DND-41 (cell line): ENCODE measurements around the gene CYSRT1.

Experiments used
- ATAC-seq: fragments of 200-7000 bp; cut with Tn5 transposase; 3 replicates; pipeline ENCODE4 v1.9.1; 2021; ENCODE audit warnings: low read depth; ENCODE audit not compliant: insufficient read depth
- DNase-seq: peaks from one replicate; pipeline ENCODE4 v3.0.0-alpha.2; 2020
- H2AFZ ChIP-seq: 2 replicates; pipeline ENCODE4 v1.6.0; 2012; ENCODE audit warnings: low read depth, low read length
- H3K27ac ChIP-seq: 2 replicates; pipeline ENCODE4 v1.5.1; 2012; ENCODE audit warnings: low read length, inconsistent platforms
- H3K27me3 ChIP-seq: fragments of 200-600 bp; sonication (generic); 2 replicates; pipeline ENCODE4 v1.6.0; 2012; ENCODE audit warnings: low read length, mild to moderate bottlenecking, inconsistent platforms; ENCODE audit not compliant: insufficient read depth, poor library complexity
- H3K36me3 ChIP-seq: 2 replicates; pipeline ENCODE4 v1.5.1; 2012; ENCODE audit warnings: low read length, inconsistent platforms; ENCODE audit not compliant: insufficient read depth
- H3K4me1 ChIP-seq: 2 replicates; pipeline ENCODE4 v1.5.1; 2012; ENCODE audit warnings: mild to moderate bottlenecking, low read length; ENCODE audit not compliant: insufficient read depth
- H3K4me2 ChIP-seq: 2 replicates; pipeline ENCODE4 v1.6.0; 2012; ENCODE audit warnings: mild to moderate bottlenecking, moderate library complexity, low read length, inconsistent platforms; ENCODE audit not compliant: insufficient read depth
- H3K4me3 ChIP-seq, 2 experiments: fragments of 200-600 bp in 1 of 2; shearing (Covaris generic) in 1 of 2; 2 replicates each; pipeline ENCODE4 v1.5.1; 2012 to 2016; ENCODE audit warnings: inconsistent platforms in 2 of 2, low read length in 2 of 2, mild to moderate bottlenecking in 2 of 2, low read depth in 1 of 2, moderate library complexity in 1 of 2
- H3K79me2 ChIP-seq: 2 replicates; pipeline ENCODE4 v1.6.0; 2012; ENCODE audit warnings: low read length, inconsistent platforms; ENCODE audit not compliant: insufficient read depth
- H3K9ac ChIP-seq: 2 replicates; pipeline ENCODE4 v1.6.0; 2012; ENCODE audit warnings: low read depth, mild to moderate bottlenecking, inconsistent platforms, low read length, moderate library complexity
- H3K9me3 ChIP-seq: 2 replicates; pipeline ENCODE4 v1.5.1; 2012; ENCODE audit warnings: low read length, moderate library complexity, mild to moderate bottlenecking, inconsistent platforms; ENCODE audit not compliant: insufficient read depth, severe bottlenecking
- H4K20me1 ChIP-seq: 2 replicates; pipeline ENCODE4 v1.6.0; 2012; ENCODE audit warnings: low read length; ENCODE audit not compliant: insufficient read depth
- EZH2 ChIP-seq: IDR thresholded peaks from 3 replicates; pipeline ENCODE4 v1.6.1; 2012; ENCODE audit warnings: borderline replicate concordance, low read depth, mild to moderate bottlenecking, moderate library complexity, low read length, inconsistent platforms; ENCODE audit not compliant: severe bottlenecking
- TF ChIP-seq, protein P1 (sequence below): IDR thresholded peaks from 2 replicates; pipeline ENCODE4 v1.5.1; 2012; ENCODE audit warnings: borderline replicate concordance, low read length, moderate library complexity, mild to moderate bottlenecking; ENCODE audit not compliant: poor library complexity, severe bottlenecking; ENCODE audit errors: extremely low read depth

CYSRT1 gene

DNA sequence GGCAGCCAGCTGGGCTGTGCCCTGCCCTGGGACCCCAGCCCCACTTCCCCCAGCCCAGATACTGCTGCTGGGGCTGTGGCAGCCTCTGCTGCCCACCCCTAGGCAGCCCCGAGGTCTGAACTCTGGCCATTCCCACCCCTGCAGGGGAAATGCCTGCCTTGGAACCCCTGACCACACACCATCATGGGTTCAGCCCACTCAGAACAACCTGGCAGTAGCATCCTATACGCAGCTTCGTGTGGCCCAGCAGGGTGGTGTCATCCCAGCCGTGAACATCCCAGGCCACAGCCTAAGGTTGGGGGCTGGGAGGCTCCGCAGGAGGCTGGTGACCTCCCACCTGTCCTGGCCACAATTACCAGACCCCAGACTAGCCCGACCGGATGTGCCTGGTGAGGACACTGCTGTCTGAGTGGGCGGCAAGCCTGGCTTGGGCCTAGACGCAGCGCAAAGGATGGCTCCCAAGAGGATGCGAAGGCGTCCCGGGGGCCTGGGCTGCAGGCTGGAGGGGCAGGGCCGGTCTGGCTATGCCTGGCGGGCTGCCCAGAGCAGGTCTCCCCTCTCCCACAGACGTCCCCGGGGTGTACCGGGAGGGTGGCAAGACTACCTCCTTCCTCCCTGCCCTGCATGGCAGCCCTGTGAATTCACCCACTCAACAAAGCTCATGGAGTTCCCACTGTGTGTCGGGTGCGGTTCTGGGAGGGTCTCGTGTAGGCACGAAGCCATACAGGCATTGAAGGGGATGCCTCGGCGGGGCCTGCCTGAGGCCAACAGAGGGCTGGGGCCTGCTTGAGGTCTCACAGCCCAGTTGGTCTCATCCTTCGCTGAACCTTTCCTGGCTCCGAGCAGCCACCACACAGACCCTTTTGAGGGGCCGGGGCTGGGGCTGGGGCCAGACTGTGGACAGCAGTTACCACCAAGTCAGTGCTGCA lies 4.3 kb downstream of the CYSRT1 start:
- peaks cover 8% of the 10 kb centered on the region for H3K4me1 ChIP-seq
- H2AFZ ChIP-seq: no peak overlapping the region
- H3K4me3 ChIP-seq: no peak overlapping the region
- no peaks in the 10 kb centered on the region for H3K79me2 ChIP-seq
- ATAC-seq (no peak), DNase-seq (no peak)
- H3K27me3 ChIP-seq: no peaks in the 10 kb centered on the region
- no peak overlapping the region for H3K4me2 ChIP-seq
- no peak for TF ChIP-seq EZH2
- TF ChIP-seq, protein P1, sequence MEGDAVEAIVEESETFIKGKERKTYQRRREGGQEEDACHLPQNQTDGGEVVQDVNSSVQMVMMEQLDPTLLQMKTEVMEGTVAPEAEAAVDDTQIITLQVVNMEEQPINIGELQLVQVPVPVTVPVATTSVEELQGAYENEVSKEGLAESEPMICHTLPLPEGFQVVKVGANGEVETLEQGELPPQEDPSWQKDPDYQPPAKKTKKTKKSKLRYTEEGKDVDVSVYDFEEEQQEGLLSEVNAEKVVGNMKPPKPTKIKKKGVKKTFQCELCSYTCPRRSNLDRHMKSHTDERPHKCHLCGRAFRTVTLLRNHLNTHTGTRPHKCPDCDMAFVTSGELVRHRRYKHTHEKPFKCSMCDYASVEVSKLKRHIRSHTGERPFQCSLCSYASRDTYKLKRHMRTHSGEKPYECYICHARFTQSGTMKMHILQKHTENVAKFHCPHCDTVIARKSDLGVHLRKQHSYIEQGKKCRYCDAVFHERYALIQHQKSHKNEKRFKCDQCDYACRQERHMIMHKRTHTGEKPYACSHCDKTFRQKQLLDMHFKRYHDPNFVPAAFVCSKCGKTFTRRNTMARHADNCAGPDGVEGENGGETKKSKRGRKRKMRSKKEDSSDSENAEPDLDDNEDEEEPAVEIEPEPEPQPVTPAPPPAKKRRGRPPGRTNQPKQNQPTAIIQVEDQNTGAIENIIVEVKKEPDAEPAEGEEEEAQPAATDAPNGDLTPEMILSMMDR: no peak
- no peaks in the 10 kb centered on the region for H3K36me3 ChIP-seq
- no peak overlapping the region for H3K9ac ChIP-seq
- H4K20me1 ChIP-seq: no peaks in the 10 kb centered on the region
- H3K9me3 ChIP-seq: no peaks in the 10 kb centered on the region
- no peak overlapping the region for H3K27ac ChIP-seq

DNA sequence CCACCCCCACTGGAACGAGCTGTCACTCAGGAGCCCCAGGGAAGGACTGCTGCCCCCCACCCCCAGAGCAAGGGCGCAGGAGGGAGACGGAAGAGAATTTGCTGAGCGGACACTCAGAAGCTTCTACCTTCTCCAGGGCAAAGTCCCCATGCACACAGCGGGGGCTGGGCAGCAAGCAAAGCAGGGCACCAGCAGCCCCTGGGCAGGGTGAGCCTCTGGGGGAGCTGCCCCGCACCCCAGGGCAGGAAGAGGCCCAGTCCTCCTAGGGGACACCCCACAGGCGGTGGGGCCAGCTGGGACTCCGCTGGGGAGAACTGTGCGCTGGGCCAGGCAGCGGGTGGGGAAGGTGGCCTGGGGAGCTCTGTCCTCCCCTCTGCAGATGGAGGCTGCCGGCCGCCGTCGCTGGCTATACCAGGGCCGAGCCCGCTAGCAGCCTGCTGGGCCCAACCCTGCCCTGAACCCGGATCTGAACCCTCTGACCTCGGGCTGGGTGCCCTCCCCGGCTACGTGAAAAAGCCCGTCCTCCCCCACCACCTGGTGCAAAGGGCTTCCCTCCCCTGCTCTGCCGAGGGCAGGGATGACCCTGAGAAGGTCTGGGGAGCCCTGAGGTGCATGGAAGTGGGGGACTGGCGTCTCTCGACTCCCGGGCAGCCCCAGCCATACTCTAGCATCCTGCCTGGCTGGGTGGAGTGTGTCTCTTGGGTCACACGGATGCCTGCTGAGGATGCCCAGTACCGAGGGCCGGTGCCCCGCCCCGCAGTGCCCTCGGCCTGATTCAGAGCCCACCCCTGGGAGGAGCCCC lies 5.1 kb downstream of the CYSRT1 start:
- no peak overlapping the region for H3K9ac ChIP-seq
- no peak for TF ChIP-seq EZH2
- TF ChIP-seq, protein P1: no peak
- H4K20me1 ChIP-seq: no peaks in the 10 kb centered on the region
- DNase-seq (no peak), ATAC-seq (no peak)
- peaks cover 2% of the 10 kb centered on the region; the same call in 1 of the 2 replicates for H3K4me1 ChIP-seq
- no peaks in the 10 kb centered on the region for H3K79me2 ChIP-seq
- H3K9me3 ChIP-seq: no peaks in the 10 kb centered on the region
- H2AFZ ChIP-seq: no peak overlapping the region
- no peak overlapping the region for H3K4me3 ChIP-seq
- H3K36me3 ChIP-seq: no peaks in the 10 kb centered on the region
- H3K4me2 ChIP-seq: no peak overlapping the region
- no peaks in the 10 kb centered on the region for H3K27me3 ChIP-seq
- H3K27ac ChIP-seq: no peak overlapping the region

DNA sequence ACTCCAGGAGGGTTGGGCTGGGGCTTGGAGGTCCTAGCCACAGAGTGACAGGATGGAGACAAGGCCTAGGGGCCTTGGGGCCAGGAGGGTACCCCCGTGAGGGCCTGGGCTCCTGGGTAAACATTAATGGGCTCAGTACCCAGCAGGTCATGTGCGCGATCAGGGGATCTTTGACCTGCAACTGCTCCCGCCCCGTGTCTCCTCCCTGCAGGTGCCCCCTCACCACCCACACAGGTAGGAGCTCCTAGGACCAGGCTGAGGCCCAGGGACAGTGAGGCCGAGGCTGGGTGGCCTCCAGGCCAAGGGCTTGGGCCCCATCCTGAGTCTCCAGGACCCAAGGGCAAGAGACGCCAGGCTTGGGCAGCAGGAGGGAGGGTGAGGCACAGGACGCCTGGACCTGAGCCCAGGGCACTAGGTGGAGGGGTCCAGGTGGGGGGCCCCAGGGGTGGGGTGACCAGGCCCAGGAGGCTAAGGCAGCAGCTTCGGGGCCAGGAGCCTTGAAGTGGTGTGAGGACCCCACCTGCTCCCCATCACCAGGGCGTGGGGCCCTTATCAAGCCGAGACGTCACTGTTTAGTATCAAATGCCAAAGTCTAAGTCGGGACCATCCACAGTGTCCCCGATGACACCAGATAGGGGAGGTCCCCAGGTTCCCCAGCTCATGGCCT lies 5.9 kb downstream of the CYSRT1 start, which contains the start of gene SLC34A3:
Gene SLC34A3 (plus strand): TSS at position 197 of the 667 bp plus-strand sequence. CDS start 802 bp downstream, outside the sequence.
- Histone ChIP-seq H3K36me3 (no peaks in the 10 kb centered on the region), H3K27ac (no peak within 1 kb of the TSS), H3K9ac (no peak within 1 kb of the TSS), H3K4me3 (no peak within 1 kb of the TSS), H3K4me1 (peaks cover 2% of the 10 kb centered on the region; the same call in 1 of the 2 replicates), H4K20me1 (no peaks in the 10 kb centered on the region), H3K27me3 (no peaks in the 10 kb centered on the region), H2AFZ (no peak within 1 kb of the TSS), H3K79me2 (no peaks in the 10 kb centered on the region), H3K4me2 (no peak within 1 kb of the TSS), H3K9me3 (no peaks in the 10 kb centered on the region)
- DNase-seq: no peak
- ATAC-seq: no peak
- TF ChIP-seq, protein P1: no peak
- TF ChIP-seq EZH2: no peak
